Measurements from ENCODE around the gene CLDN16. TPM values are rescaled to one million over a fixed set of nuclear protein-coding genes. Genes with fewer than 3 reads are reported as not detected.

The CLDN16 gene
- total and polyA plus RNA-seq, 9 of the 15 experiments (the other 6 are each of a cell fraction or from before 2014, with no cell fraction given): 0.04 to 0.11 (median 0.04) TPM; not detected in 6

DNA sequence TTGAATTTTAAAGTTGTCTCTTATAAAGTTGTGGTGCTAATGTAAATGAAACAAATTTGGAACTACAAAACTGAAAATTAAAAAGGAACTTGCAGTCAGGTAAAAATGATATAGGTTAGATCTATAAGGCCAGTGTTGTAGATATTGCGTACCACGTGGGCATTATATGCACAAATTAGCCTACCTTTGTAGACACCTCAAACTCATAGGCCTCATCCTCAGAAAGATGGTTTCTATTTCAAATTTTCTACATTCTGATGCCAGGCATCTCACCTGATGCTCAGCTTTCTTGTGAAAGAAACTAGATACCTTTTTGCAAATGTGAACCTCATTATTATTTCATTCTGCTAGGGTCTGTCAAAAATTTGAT is 36.1 kb downstream of the CLDN16 start:
- ChIA-PET POLR2A (no interaction called here), CTCF (ENCODE audit: low intra/inter-chr PET ratio) (no interaction called here)
- Histone ChIP-seq H3K36me3 (ENCODE audit: control insufficient read depth, insufficient read depth, low read length) (no peaks in the 10 kb centered on the region), H2AFZ (ENCODE audit: low read depth, low read length) (no peak overlapping the region), H3K4me1 (replicated peaks in 1 of 2; ENCODE audit: control insufficient read depth in 2 of 2, insufficient read depth in 2 of 2, low read length in 2 of 2) (no peaks in the 10 kb centered on the region), H3K9me1 (ENCODE audit: control insufficient read depth, insufficient read depth, low read length) (no peaks in the 10 kb centered on the region), H3K9me3 (replicated peaks; ENCODE audit: control insufficient read depth, insufficient read depth, low read depth, low read length) (no peaks in the 10 kb centered on the region), H3K27me3 (ENCODE audit: control insufficient read depth in 2 of 2, insufficient read depth in 2 of 2, low read length in 2 of 2) (no peaks in the 10 kb centered on the region), H3K4me3 (no peak overlapping the region), H3K27ac (ENCODE audit: extremely low read depth, low read depth, low read length) (no peak overlapping the region), H4K20me1 (replicated peaks; ENCODE audit: control insufficient read depth, insufficient read depth, low read length) (no peaks in the 10 kb centered on the region), H3K4me2 (ENCODE audit: insufficient read depth, low read length) (no peak overlapping the region), H3K79me2 (ENCODE audit: control insufficient read depth, insufficient read depth, low read length) (no peaks in the 10 kb centered on the region), H3K9ac (ENCODE audit: insufficient read depth in 1 of 2, low read depth in 2 of 2, low read length in 2 of 2) (no peak overlapping the region)
- in situ Hi-C loops (cut with MboI) (no loop called here), intact Hi-C loops (cut with micrococcal nuclease) (loop anchor here (2.0 kb wide), 1 partner anchor 457 kb away; no protein-coding TSS in a partner anchor)
- BruUV-seq (replicated peaks): no TSS peak
- 0% methylated on average over 2 of the region's 2 CpGs for WGBS (ENCODE audit: insufficient coverage, low coverage, missing lambda C conversion rate)
- DNase-seq (ENCODE audit: extremely low read depth in 1 of 4, low spot score in 3 of 4) (no peak), ATAC-seq (no peak), FAIRE-seq (no peak)
- TF ChIP-seq, protein P1, sequence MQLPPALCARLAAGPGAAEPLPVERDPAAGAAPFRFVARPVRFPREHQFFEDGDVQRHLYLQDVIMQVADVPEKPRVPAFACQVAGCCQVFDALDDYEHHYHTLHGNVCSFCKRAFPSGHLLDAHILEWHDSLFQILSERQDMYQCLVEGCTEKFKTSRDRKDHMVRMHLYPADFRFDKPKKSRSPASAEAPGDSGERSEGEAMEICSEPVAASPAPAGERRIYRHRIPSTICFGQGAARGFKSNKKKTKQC (CRISPR knock-in tag; IDR thresholded peaks at IDR 0.05): no peak
- TF ChIP-seq TARDBP (IDR thresholded peaks at IDR 0.05): no peak
- TF ChIP-seq, protein P2, sequence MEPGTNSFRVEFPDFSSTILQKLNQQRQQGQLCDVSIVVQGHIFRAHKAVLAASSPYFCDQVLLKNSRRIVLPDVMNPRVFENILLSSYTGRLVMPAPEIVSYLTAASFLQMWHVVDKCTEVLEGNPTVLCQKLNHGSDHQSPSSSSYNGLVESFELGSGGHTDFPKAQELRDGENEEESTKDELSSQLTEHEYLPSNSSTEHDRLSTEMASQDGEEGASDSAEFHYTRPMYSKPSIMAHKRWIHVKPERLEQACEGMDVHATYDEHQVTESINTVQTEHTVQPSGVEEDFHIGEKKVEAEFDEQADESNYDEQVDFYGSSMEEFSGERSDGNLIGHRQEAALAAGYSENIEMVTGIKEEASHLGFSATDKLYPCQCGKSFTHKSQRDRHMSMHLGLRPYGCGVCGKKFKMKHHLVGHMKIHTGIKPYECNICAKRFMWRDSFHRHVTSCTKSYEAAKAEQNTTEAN (CRISPR knock-in tag; IDR thresholded peaks at IDR 0.05): no peak
- no peak for TF ChIP-seq ZKSCAN1 (IDR thresholded peaks at IDR 0.05; ENCODE audit: low read depth, low read length)
- no peak for TF ChIP-seq ZNF354B (CRISPR knock-in tag; IDR thresholded peaks at IDR 0.05)
- no peak for TF ChIP-seq CEBPB (tag; IDR thresholded peaks at IDR 0.05)
- no peak for TF ChIP-seq NR2F6 (CRISPR knock-in tag; IDR thresholded peaks at IDR 0.05)
- TF ChIP-seq ZNF232 (CRISPR knock-in tag; IDR thresholded peaks at IDR 0.05): no peak
- TF ChIP-seq, protein P3, sequence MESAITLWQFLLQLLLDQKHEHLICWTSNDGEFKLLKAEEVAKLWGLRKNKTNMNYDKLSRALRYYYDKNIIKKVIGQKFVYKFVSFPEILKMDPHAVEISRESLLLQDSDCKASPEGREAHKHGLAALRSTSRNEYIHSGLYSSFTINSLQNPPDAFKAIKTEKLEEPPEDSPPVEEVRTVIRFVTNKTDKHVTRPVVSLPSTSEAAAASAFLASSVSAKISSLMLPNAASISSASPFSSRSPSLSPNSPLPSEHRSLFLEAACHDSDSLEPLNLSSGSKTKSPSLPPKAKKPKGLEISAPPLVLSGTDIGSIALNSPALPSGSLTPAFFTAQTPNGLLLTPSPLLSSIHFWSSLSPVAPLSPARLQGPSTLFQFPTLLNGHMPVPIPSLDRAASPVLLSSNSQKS (CRISPR knock-in tag; IDR thresholded peaks at IDR 0.05): no peak
- no peak for TF ChIP-seq ILF3 (IDR thresholded peaks at IDR 0.05; ENCODE audit: borderline replicate concordance)
- TF ChIP-seq, protein P4, sequence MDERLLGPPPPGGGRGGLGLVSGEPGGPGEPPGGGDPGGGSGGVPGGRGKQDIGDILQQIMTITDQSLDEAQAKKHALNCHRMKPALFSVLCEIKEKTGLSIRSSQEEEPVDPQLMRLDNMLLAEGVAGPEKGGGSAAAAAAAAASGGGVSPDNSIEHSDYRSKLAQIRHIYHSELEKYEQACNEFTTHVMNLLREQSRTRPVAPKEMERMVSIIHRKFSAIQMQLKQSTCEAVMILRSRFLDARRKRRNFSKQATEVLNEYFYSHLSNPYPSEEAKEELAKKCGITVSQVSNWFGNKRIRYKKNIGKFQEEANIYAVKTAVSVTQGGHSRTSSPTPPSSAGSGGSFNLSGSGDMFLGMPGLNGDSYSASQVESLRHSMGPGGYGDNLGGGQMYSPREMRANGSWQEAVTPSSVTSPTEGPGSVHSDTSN (CRISPR knock-in tag; IDR thresholded peaks at IDR 0.05; ENCODE audit: low read depth): no peak
- TF ChIP-seq, protein P4 (tag; conservative IDR thresholded peaks at IDR 0.05; ENCODE audit: low read depth): no peak
- no peak for TF ChIP-seq ZNF324 (CRISPR knock-in tag; IDR thresholded peaks at IDR 0.05)
- no peak for TF ChIP-seq SRF (CRISPR knock-in tag; IDR thresholded peaks at IDR 0.05)
- no peak for TF ChIP-seq ZNF408 (CRISPR knock-in tag; IDR thresholded peaks at IDR 0.05; ENCODE audit: low read depth)
- no peak for TF ChIP-seq CHD4 (IDR thresholded peaks at IDR 0.05; ENCODE audit: insufficient read depth, insufficient replicate concordance, low read depth, low read length, poor library complexity, severe bottlenecking)
- no peak for TF ChIP-seq TGIF2 (CRISPR knock-in tag; IDR thresholded peaks at IDR 0.05)
- TF ChIP-seq YY1 (IDR thresholded peaks at IDR 0.05; ENCODE audit: borderline replicate concordance in 1 of 3, control insufficient read depth in 1 of 3, extremely low read depth in 1 of 3, insufficient read depth in 3 of 3, insufficient read length in 1 of 3, insufficient replicate concordance in 2 of 3, low read depth in 1 of 3, low read length in 2 of 3): no peak
